Activated CD4-positive, CD25-positive, alpha-beta regulatory T cell (primary cell): ENCODE measurements around the gene ATG101.

Experiments used
- DNase-seq, 4 experiments: peaks; one replicate each; lab custom pipeline; 2025; lab: John Stamatoyannopoulos, UW

Gene ATG101

GRCh38 chr12:52042706-52043385 lies 26.9 kb upstream of the ATG101 start:
- DNase-seq = no peak

GRCh38 chr12:52043386-52044212 lies 26.2 kb upstream of the ATG101 start:
- no peak for DNase-seq

- DNase-seq = no peak
Measured at GRCh38 chr12:52044292-52044983, 25.3 kb upstream of the ATG101 start.

GRCh38 chr12:52045794-52046199 lies 24.0 kb upstream of the ATG101 start:
- no peak for DNase-seq

- DNase-seq = no peak
Measured at GRCh38 chr12:52046859-52047258, 22.9 kb upstream of the ATG101 start.

- no peak for DNase-seq
Measured at GRCh38 chr12:52049286-52049685, 20.5 kb upstream of the ATG101 start.

GRCh38 chr12:52049688-52050087 lies 20.1 kb upstream of the ATG101 start:
- no peak for DNase-seq

- no peak for DNase-seq
Measured at GRCh38 chr12:52050116-52050757, 19.5 kb upstream of the ATG101 start.

GRCh38 chr12:52050758-52051541 lies 18.8 kb upstream of the ATG101 start, which contains the start of gene NR4A1:
TSS of gene NR4A1 (plus strand) at chr12:52051442. CDS start at chr12:52054329, 2,887 bp downstream.
- peak; percentile 98 to 99 (median 98) for DNase-seq

GRCh38 chr12:52052468-52053186 lies 17.2 kb upstream of the ATG101 start:
- DNase-seq = no peak

GRCh38 chr12:52053536-52054209 lies 16.1 kb upstream of the ATG101 start:
- DNase-seq = no peak

- no peak for DNase-seq
Measured at GRCh38 chr12:52054231-52054832, 15.4 kb upstream of the ATG101 start.

GRCh38 chr12:52054833-52055730 lies 14.7 kb upstream of the ATG101 start:
- no peak for DNase-seq

- no peak for DNase-seq
Measured at GRCh38 chr12:52055731-52056711, 13.8 kb upstream of the ATG101 start.

GRCh38 chr12:52056801-52057637 lies 12.8 kb upstream of the ATG101 start:
- no peak for DNase-seq
